ENCODE data around the gene KIAA1549.

GRCh38 chr7:138882249-138882648 is 98.9 kb downstream of the KIAA1549 start:
- TF ChIP-seq KDM1A (IDR thresholded peaks at IDR 0.05; ENCODE audit: borderline replicate concordance) (no peak), CBX5 (IDR thresholded peaks at IDR 0.05; ENCODE audit: low read depth) (no peak), ATF7 (IDR thresholded peaks at IDR 0.05; ENCODE audit: low read depth) (no peak), IRF3 (IDR thresholded peaks at IDR 0.05) (no peak), CHD2 (IDR thresholded peaks at IDR 0.05; ENCODE audit: borderline replicate concordance, low read depth, low read length) (no peak), PAX8 (IDR thresholded peaks at IDR 0.05) (no peak)
- TF ChIP-seq, protein P1, sequence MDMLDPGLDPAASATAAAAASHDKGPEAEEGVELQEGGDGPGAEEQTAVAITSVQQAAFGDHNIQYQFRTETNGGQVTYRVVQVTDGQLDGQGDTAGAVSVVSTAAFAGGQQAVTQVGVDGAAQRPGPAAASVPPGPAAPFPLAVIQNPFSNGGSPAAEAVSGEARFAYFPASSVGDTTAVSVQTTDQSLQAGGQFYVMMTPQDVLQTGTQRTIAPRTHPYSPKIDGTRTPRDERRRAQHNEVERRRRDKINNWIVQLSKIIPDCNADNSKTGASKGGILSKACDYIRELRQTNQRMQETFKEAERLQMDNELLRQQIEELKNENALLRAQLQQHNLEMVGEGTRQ (IDR thresholded peaks at IDR 0.05; ENCODE audit: borderline replicate concordance, low read depth, low read length) = no peak
